BJ (cell line): ENCODE data around the gene NPSR1. TPM values are rescaled to one million over a fixed set of nuclear protein-coding genes. Genes with fewer than 3 reads are reported as not detected.

Experiments used
- CTCF ChIA-PET: fragments of 350-600 bp; formaldehyde crosslinking; extraction: SDS; loops from one replicate; lab custom pipeline; 2021; ENCODE audit warnings: antibody characterized with exemption, inconsistent platforms; lab: Yijun Ruan, JAX
- POLR2A ChIA-PET: fragments of 300-600 bp; sonication (Branson Sonifier 250); formaldehyde crosslinking; extraction: SDS; loops from one replicate; lab custom pipeline; 2021; ENCODE audit warnings: antibody characterized with exemption; lab: Charles Lee
- DNase-seq: peaks from one replicate; pipeline ENCODE4 v3.0.0-alpha.2; 2011; ENCODE audit warnings: low read depth
- H3K27me3 ChIP-seq: 2 replicates; pipeline ENCODE4 v1.6.0; 2011; ENCODE audit warnings: low read length; ENCODE audit not compliant: control insufficient read depth, insufficient read depth
- H3K36me3 ChIP-seq: 2 replicates; pipeline ENCODE4 v1.5.1; 2011; ENCODE audit warnings: low read length; ENCODE audit not compliant: control insufficient read depth, insufficient read depth
- H3K4me3 ChIP-seq: 2 replicates; pipeline ENCODE4 v1.5.1; 2011; ENCODE audit warnings: low read depth, mild to moderate bottlenecking, control low read depth, low read length
- CTCF ChIP-seq: IDR thresholded peaks from 2 replicates; pipeline ENCODE4 v1.5.1; 2011; ENCODE audit warnings: low read depth, mild to moderate bottlenecking, control low read depth, inconsistent platforms, low read length, moderate library complexity; ENCODE audit not compliant: insufficient read depth
- polyA plus RNA-seq: library from polyadenylated mRNA; depleted of rRNA; stranded (reverse); fragments of >200 nt; gene quantifications from 2 replicates; pipeline ENCODE4 v1.2.3, GENCODE V29; 2011

NPSR1 gene
- polyA plus RNA-seq, 1 experiment, result not detected

- TF ChIP-seq CTCF, result no peak
- DNase-seq, result no peak
- ChIA-PET POLR2A (no interaction called here), CTCF (no interaction called here)
- Histone ChIP-seq H3K27me3 (no peaks in the 10 kb centered on the region; the same call in 1 of the 2 replicates), H3K4me3 (no peak overlapping the region), H3K36me3 (no peaks in the 10 kb centered on the region)
Observed at GRCh38 chr7:34844936-34845665, 187.1 kb downstream of the NPSR1 start.

- ChIA-PET CTCF (no interaction called here), POLR2A (no interaction called here)
- Histone ChIP-seq H3K36me3 (no peaks in the 10 kb centered on the region), H3K27me3 (no peaks in the 10 kb centered on the region; the same call in 1 of the 2 replicates), H3K4me3 (no peak overlapping the region)
- DNase-seq, result no peak
- TF ChIP-seq CTCF, result no peak
Observed at GRCh38 chr7:34845666-34846361, 187.8 kb downstream of the NPSR1 start.

- Histone ChIP-seq H3K27me3 (no peaks in the 10 kb centered on the region; the same call in 1 of the 2 replicates), H3K4me3 (no peak overlapping the region), H3K36me3 (no peaks in the 10 kb centered on the region)
- DNase-seq, result no peak
- POLR2A ChIA-PET, result no interaction called here
- TF ChIP-seq CTCF, result no peak
- CTCF ChIA-PET, result no interaction called here
Observed at GRCh38 chr7:34846976-34847375, 189.0 kb downstream of the NPSR1 start.

GRCh38 chr7:34848670-34849069 lies 190.7 kb downstream of the NPSR1 start:
- H3K27me3 ChIP-seq, result no peaks in the 10 kb centered on the region; the same call in 1 of the 2 replicates
- ChIA-PET POLR2A (no interaction called here), CTCF (interaction anchor here (0.6 to 1.2 kb wide), 2 partner anchors 22 to 25 kb away, joined by 3 to 4 read pairs; no protein-coding TSS in a partner anchor)
- H3K36me3 ChIP-seq, result no peaks in the 10 kb centered on the region
- TF ChIP-seq CTCF, result no peak
- no peak overlapping the region for H3K4me3 ChIP-seq
- DNase-seq, result no peak
